Frontal cortex (tissue), 4 donors: ENCODE data around the gene SHC2. TPM values are rescaled to one million over a fixed set of nuclear protein-coding genes. Genes with fewer than 3 reads are reported as not detected.
"Not testable (repeated sequence)": the region's sequence is repeated elsewhere in the genome, so short reads cannot be mapped to it uniquely, and the experiment has no call there.

Experiments
- DNase-seq, 2 donors: peaks; one replicate each; pipeline ENCODE4 v3.0.0; 2012; ENCODE audit warnings: low spot score in 2 of 2
- FAIRE-seq: peaks from 2 replicates; lab custom pipeline; 2012; peaks lifted over from hg19 to GRCh38; lab: Jason Lieb, UNC
- total RNA-seq: library from RNA; depleted of rRNA; stranded (reverse); fragments of >200 nt; gene quantifications from one replicate; pipeline ENCODE4 v1.2.3, GENCODE V29; 2014
- donor health status: control.
- donor health status: control.
- donor health status: control.

The SHC2 gene
- total RNA-seq, 1 donor from 2014 or later, result 9.8 TPM

DNA sequence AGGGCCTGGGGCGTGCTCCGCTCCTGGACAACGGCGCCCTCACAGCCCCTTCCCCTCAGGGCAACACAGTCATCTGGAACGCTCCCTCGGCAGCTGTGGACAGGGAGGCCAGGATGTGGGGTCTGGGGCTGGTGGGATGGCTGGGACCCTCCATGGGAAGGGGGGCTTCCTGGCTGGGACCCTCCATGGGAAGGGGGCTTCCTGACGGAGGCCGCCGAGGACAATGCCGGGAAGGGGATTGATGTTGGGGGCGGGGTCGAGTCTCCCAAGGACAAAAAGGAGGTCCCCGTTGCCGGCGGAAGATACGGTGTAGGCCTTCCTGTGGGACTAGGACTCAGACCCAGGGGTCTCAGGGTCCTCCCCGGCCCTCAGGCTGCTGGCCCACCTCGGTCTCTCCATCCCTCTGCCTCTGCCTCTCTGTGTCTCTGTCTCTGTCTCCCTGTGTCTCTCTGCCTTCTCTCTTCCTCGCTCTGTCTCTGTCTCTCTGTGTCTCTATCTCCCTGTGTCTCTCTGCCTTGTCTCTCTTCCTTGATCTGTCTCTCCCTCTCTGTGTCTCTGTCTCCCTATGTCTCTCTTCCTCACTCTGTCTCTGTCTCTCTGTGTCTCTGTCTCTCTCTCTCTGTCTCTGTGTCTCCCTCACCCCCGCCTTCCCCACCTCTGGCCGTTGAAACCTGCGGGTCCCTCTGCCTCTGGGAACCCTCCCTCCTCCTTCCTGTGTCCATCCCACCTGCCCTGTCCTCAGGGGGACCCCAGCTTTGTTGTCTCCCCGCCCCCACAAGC, 32.7 kb upstream of the SHC2 start:
- no peak for FAIRE-seq
- DNase-seq, result no peak

DNA sequence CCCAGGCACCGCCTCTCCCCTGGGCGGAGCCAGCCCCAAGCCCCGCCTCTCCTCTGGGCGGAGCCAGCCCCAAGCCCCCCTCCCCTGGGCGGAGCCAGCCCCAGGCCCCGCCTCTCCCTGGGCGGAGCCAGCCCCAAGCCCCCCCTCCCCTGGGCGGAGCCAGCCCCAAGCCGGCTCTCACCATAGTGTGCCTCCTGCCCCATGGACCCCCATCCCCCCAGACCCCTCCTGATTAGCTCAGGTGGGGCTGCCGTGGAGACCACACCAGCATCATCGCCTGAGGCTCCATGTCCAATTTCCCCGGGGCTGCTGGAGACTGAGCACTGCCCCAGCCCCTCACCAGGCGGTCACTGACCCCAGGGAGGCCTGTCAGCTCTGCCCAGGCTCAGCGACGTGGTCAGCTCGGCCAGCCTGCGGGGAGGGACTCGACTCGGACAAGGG, 31.3 kb upstream of the SHC2 start:
- DNase-seq (peak in 1 of 2 donors; percentile 50), FAIRE-seq (no peak)

DNA sequence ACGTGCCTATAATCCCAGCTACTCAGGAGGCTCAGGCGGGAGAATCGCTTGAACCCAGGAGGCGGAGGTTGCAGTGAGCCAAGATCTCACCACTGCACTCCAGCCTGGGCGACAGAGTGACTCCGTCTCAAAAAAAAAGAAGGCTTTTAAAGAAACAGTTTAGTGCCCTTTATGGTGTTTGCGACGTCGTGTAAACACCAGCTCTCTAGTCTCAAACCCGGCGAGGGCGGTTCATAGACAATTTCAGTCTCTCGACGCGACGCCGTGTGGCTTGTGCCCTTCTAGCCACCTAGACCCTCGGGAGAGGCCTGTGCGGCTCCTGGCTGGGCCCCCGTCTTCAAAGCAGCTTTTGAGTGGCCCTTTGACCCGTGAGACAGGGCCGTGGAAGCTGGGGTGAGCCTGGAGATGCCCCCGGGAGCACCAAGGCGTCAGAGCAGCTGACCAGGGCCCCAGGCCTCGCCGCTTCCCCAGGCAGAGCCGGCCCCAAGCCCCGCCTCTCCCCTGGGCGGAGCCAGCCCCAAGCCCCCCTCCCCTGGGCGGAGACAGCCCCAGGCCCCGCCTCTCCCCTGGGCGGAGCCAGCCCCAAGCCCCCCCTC, 30.4 kb upstream of the SHC2 start:
- FAIRE-seq, result no peak
- DNase-seq, result no peak

DNA sequence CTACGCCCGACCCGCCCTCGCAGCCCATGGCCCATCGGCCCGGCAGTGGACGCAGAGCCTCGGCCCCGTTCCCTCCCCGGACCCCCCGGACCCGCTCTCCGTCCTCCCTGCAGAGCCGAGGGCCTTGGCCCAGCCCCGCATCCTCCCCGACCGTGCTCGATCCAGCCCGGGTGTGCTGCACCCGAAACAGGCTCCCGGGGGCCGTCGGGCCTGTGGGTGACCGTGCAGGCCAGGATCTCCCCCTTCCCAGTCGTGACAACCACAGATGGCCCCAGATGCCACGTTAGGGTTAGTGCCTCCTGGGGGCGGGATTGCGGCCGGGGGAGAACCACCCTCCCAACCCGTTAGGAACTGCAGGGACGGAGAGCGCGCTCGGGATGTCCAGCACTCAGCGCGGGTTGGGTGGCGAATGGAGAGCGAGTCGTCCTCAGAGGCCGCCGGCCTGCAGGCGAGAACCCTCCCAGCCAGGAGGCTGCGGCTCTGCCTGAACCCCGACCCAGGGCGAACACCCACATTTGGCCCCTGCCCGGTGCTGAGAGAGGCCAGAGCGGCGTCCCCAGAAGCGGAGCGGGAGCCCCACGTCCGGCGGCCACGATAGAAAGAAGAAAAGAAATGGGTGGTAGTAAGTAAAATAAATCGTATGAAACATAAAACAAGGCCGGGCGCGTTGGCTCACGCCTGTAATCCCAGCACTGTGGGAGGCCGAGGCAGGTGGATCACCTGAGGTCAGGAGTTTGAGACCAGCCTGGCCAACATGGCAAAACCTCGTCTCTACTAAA, 28.8 kb upstream of the SHC2 start:
- FAIRE-seq, result no peak
- DNase-seq, result peak; percentile 58 to 72

DNA sequence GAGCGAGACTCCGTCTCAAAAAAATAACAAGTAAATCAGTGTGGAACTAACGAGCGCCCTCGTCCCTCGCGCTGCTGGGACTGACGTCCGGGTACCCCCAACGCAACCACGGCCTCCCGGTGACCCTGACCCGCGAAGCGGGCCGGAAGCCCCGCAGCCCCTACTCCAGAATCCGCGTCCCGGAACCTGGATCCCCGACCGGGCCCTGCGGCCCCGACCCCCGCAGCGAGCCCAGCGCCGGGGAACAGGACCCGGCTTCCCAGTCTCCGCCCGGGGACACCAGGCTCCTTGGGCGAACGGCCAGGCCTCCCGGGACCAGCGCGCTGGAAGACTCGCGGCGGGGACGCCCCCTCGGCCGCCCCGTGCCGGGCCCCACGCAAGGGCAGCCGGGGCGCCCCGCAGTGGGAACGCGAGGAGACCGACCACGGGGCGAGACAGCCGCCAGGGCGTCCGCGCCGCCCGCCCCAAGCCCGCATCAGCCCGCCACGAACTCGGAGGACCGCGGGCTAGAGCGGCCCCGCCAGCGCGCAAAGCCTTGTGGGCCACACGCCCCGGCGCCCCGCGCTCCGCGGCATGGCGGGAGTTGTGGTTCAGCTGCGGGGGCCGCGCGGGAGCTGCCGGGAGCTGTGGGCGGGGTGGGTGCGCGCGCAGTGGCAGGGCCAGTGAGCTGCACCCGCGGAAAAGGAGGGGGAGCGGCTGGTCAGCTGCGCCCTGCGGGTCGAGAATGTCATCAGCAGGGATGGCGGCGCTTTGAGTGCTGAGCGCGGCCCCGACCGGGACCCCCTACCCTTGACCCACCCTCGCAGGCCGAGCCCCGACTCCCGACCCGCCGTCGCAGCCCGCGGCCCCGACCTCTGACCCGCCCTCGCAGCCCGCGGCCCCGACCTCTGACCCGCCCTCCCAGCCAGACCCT, 27.9 kb upstream of the SHC2 start:
- FAIRE-seq (no peak), DNase-seq (peak; percentile 97 to 98)

DNA sequence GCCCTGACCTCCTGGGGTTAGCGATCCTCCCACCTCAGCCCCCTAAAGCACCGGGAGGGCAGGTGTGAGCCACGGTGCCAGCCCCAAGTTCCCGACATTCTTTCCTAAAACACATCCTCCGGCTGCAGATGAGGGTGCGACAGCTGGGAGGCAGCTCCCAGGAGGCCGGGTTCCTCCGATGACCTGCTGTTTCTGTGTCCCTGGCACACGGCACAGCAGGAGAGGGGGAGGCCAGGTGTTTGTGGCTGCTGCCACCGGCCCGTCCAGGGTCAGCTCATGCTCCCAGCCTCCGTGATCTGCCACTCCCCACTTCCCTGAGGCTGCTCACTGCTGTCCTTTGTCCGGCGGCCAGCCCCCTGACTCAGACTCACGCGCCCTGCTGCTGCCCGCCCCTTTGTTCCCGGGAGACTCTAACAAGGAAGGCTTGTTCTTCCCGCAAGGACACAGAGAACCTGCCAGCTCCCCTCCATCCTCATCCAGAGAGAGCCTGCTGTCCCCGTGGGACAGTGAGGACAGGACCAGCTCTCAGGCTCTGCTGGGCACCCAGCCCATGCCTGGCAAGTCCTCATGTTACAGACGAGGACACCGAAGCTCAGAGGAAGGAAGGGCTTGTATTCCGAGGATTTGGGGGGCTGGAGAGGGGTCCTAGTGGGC, 24.9 kb upstream of the SHC2 start:
- FAIRE-seq, result peak; percentile 74

DNA sequence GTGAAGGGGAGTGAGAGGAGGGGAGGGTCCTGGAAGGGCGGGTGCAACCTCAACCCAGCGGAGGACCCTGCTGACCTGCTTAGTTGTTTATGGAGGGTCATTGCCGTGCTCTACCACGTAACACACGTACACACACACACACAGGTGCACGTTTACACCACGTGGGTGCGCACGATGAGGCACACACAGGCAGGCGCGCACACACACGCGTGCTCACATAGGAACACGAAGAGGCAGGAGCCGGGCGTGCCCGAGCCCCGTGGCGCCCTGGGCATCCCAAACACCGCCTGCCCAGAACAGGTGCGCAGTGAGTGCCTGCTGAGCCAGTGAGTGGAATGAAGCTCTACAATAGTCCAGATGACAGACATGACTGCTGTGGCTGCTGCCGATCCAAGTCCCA, 24.2 kb upstream of the SHC2 start:
- DNase-seq (no peak), FAIRE-seq (no peak)

More for the DNA sequence above, 24.9 kb upstream of the SHC2 start:
- peak; percentile 79 to 86 for DNase-seq

DNA sequence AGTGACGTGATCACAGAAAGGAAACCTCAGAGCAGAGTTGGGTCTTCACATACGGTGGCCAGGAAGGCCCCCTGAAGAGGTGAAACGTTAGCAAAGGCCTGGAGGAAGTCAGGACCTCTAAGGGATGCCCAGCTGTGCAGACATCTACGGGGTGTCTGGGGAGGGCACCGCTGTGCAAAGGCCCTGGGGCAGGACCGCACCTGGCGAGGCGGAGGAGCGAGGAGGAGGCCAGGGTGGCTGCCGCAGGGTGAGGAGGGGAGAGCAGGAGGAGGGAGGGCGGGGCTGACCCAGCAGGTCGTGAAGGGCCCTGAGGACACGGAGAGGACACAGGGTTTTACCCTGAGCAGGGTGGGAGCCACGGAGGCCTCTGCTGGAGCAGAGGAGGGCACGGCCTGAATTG, 23.7 kb upstream of the SHC2 start:
- DNase-seq (no peak), FAIRE-seq (no peak)

DNA sequence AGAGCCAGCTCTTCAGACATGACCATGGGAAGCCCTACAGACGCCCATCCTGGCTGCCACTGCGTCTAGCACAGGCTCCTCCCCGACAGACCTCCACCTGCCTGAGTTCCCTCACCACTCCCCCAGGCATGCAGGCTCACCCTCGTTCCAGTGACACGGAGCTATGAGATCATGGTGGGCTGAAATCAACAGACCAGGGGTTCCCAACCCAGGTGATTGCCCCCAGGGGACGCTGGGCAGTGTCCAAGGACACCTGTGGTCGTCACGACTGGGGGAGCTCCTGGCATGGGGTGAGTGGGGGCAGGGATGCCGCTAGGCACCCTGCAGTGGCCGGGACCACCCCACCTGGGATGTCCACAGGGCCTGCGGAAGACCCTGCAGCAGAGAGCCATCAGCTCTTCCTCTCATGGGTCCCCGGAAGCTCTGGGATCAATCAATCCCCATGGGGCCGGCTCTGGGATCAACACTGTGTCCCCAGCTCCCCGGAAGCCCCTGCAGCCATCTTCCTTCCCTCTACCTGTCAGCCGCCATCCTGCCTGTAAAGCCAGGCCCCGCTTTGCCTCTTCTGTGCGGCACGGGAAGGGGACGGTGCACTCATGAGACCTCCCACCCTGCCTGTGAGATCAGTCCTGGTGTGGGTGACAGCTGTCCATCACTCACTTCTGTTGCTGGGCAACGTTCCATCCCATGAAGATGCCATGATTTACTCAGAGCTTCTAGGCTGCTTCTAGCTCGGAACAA, 22.7 kb upstream of the SHC2 start:
- DNase-seq (no peak), FAIRE-seq (no peak)

DNA sequence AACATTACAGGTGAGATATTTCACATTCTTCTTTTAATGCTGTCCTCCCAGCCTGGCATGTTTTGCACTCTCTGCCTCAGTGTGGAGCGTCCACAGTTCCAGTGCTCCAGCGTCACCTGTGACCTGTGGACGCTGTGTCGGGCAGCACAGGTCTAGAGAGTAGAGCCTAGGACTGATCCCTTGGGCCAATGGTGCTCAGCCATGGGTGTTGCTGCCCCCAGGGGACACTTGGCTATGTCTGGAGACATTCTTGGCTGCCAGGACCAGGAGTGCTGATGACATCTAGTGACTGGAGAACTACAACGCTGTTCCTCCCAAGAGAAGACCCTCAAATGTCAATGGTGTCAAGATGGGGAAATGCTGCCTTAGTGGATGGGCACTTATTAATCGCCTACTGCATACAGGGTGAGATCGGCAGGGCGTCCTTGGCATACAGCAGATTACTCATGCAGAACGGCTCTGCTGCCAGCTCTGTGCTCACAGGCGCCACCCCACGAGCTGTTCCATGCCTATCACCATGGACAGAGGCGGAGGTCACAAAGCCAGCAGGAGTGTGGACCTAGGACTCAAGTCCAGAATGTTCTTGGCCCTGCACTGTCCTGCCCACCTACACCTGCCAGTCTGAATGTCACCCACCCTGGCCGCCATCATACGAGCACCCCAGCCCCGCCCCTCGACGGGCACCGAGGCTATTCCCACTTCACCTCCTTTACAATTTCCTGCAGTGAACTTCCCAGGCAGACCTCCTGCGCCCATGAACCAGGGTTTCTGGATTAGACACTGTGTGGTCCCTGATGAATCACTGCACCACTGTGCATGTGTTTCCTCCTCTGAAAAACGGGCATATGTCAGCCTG, 21.6 kb upstream of the SHC2 start:
- FAIRE-seq (no peak), DNase-seq (no peak)

DNA sequence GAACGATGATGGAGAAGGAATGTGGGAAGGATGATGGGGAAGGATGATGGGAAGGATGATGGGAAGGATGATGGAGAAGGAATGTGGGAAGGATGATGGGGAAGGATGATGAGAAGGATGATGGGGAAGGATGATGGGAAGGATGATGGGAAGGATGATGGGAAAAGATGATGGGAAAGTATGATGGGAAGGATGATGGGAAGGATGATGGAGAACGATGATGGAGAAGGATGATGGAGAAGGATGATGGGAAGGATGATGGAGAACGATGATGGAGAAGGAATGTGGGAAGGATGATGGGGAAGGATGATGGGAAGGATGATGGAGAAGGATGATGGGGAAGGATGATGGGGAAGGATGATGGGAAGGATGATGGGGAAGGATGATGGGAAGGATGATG, 20.3 kb upstream of the SHC2 start:
- not testable (repeated sequence) for DNase-seq, FAIRE-seq

DNA sequence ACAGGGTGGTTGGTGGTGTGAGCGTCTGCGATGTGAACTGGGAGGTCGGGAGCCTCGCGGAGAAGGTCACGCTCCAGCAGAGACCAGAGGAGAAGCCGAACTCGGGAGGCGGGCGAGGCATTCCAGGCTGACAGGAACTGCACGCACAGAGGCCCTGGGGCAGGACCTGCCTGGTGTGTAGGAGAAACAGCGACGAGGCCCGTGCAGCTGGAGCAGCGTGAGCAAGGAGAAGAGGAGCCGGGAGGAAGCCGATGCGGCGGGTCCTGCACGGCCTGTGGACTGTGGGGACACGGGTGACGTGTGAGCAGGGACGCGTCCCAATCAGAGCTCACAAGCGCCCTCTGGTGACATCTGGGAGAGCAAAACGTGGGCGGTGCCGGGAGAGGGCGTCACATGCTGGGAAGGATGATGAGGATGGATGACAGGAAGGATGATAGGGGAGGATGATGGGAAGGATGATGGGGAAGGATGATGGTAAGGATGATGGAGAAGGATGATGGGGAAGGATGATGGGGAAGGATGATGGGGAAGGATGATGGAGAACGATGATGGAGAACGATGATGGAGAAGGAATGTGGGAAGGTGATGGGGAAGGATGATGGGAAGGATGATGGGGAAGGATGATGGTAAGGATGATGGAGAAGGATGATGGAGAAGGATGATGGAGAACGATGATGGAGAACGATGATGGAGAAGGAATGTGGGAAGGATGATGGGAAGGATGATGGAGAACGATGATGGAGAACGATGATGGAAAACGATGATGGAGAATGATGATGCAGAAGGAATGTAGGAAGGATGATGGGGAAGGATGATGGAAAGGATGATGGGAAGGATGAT, 19.4 kb upstream of the SHC2 start:
- FAIRE-seq (no peak), DNase-seq (peak; percentile 78 to 87)

DNA sequence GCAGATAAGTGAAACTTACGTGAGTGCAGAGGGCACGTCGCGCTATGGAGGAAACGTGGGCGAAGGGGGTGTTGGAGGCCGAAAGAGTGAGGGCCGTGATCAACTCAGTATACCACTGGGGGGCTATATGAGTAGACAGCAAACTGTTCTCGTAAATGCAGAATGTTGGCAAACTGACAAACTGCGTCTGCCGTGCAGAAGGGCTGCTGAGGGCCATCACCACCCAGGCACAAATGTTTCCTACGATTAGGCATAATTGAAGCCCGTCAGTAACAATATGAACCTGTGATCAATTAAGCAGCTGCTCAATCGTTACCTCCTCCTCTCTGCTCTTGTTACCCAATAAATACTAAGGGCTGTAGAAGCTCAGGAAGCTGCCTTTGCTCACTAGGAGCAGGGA, 18.1 kb upstream of the SHC2 start:
- DNase-seq, result no peak
- FAIRE-seq, result no peak

DNA sequence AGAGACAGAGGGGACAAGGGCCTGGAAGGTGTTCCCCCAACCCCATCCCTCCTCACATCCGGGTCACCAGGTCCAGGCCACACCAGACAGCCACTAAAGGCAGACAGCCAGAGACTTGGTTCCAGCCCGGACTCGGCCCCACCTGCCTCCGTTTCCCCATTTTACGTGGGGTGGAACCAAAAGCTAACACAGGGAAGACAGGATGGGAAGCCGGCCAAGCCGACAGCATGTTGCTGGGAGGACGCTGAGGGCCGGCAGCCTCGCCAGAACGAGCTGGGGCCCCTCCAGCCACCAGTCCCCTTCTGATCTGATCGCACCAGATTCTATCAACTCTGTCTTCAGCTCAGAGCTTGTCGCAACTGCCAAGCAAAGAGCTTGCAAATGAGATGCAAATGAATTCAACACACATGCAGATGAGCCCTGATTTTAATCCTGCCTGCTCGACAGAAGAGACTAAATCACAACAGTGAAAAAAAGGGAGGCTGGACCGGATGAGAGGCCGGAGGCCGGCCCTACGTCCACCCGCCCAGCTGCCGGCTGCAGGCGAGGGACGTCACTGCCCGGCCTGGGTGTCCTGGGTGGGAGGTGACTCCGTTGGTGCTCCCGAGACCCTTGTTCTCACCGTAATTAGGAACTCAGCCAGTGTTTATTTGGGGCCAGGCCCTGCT, 17.5 kb upstream of the SHC2 start:
- DNase-seq (peak; percentile 42 to 57), FAIRE-seq (no peak)

DNA sequence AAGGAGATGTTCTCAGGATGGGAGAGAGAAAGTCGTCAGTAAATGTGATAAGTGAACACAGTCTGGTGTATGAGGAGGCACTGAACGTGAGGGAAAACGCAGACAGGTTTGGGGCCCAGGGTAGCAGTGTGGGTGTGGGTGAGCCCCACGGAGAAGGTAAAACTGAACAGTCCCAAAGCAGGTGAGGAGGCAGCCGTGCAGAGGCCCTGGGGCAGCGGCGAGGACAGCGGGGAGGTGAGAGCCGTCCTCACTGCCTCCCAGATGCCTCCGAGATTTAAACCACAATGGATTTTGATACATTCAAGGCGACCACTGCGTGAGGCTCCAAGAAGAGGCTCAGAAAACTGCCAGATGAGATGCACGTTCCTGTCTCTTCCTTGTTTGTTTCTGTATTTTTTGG, 14.5 kb upstream of the SHC2 start:
- no peak for DNase-seq
- FAIRE-seq, result no peak
